Neural crest cell (in vitro differentiated cells): ENCODE data around the gene ANO1. TPM values are rescaled to one million over a fixed set of nuclear protein-coding genes. Genes with fewer than 3 reads are reported as not detected.

Source experiments
- DNase-seq: peaks from one replicate; pipeline ENCODE4 v3.0.0; 2021; ENCODE audit warnings: low read depth, mixed read lengths, low spot score
- H3K27ac Mint-ChIP-seq: one replicate; pipeline ENCODE4 v1.8.0; 2021; ENCODE audit warnings: mild to moderate bottlenecking, mixed read lengths; ENCODE audit not compliant: unreplicated experiment
- H3K27me3 Mint-ChIP-seq: 2 replicates; pipeline ENCODE4 v1.8.0; 2021; ENCODE audit warnings: low read depth, mild to moderate bottlenecking, mixed read lengths
- H3K36me3 Mint-ChIP-seq: 2 replicates; pipeline ENCODE4 v1.8.0; 2021; ENCODE audit warnings: low read depth, mild to moderate bottlenecking, mixed read lengths
- H3K4me1 Mint-ChIP-seq: 2 replicates; pipeline ENCODE4 v1.8.0; 2021; ENCODE audit warnings: mixed read lengths
- H3K4me3 Mint-ChIP-seq: one replicate; pipeline ENCODE4 v1.8.0; 2021; ENCODE audit warnings: mild to moderate bottlenecking, mixed read lengths
- H3K9me3 Mint-ChIP-seq: 2 replicates; pipeline ENCODE4 v1.8.0; 2021; ENCODE audit warnings: mixed read lengths
- long read RNA-seq: library from polyadenylated mRNA; unstranded; transcript quantifications from one replicate; pipeline ENCODE4 v2.0.0, GENCODE V29; 2020
- total RNA-seq: library from RNA; stranded (reverse); gene quantifications from 2 replicates; pipeline ENCODE4 v1.2.1, GENCODE V29; 2021
- TF ChIP-seq, protein P1 (sequence below): fragments of 200-600 bp; sonication (generic); conservative IDR thresholded peaks from 2 replicates; pipeline ENCODE4 v1.5.0; 2021; ENCODE audit warnings: antibody characterized with exemption, mild to moderate bottlenecking

ANO1 gene
- total RNA-seq = 0.27 TPM in 1 of 2 replicates, not detected in the other
- long read RNA-seq, partial matches to known transcripts = 0 of 1 reads
- long read RNA-seq, other reads (novel, unspliced or antisense) = 1 of 1 reads

DNA sequence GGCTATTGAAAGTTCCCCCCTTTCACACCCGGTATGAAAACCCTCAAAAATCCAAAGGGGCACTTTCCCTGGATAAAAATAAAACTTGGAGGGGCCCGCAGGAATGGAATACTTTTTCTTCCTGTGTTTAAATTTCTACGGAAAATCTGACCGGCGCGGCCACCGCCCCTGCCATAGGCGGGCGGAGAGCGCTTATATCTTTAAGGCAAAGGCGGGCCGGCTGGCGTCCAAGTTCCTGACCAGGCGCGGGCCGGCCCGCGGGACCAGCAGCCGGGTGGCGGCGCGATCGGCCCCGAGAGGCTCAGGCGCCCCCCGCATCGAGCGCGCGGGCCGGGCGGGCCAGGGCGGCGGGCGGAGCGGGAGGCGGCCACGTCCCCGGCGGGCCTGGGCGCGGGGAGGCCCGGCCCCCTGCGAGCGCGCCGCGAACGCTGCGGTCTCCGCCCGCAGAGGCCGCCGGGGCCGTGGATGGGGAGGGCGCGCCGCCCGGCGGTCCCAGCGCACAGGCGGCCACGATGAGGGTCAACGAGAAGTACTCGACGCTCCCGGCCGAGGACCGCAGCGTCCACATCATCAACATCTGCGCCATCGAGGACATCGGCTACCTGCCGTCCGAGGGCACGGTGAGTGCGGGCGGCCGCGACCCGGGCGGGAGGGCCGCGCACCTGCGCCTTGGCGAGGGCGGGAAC is at the start of gene ANO1:
Gene ANO1 (plus strand): TSS at position 223 of the 686 bp plus-strand sequence. CDS start 290 bp downstream, at position 513.
- peaks cover 89% of the 10 kb centered on the region for H3K27me3 Mint-ChIP-seq
- H3K9me3 Mint-ChIP-seq = no peaks in the 10 kb centered on the region
- no peak within 1 kb of the TSS for H3K27ac Mint-ChIP-seq
- no peaks in the 10 kb centered on the region for H3K36me3 Mint-ChIP-seq
- no peak within 1 kb of the TSS for H3K4me3 Mint-ChIP-seq
- TF ChIP-seq, protein P1, sequence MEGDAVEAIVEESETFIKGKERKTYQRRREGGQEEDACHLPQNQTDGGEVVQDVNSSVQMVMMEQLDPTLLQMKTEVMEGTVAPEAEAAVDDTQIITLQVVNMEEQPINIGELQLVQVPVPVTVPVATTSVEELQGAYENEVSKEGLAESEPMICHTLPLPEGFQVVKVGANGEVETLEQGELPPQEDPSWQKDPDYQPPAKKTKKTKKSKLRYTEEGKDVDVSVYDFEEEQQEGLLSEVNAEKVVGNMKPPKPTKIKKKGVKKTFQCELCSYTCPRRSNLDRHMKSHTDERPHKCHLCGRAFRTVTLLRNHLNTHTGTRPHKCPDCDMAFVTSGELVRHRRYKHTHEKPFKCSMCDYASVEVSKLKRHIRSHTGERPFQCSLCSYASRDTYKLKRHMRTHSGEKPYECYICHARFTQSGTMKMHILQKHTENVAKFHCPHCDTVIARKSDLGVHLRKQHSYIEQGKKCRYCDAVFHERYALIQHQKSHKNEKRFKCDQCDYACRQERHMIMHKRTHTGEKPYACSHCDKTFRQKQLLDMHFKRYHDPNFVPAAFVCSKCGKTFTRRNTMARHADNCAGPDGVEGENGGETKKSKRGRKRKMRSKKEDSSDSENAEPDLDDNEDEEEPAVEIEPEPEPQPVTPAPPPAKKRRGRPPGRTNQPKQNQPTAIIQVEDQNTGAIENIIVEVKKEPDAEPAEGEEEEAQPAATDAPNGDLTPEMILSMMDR = no peak
- no peak for DNase-seq
- H3K4me1 Mint-ChIP-seq = no peaks in the 10 kb centered on the region

DNA sequence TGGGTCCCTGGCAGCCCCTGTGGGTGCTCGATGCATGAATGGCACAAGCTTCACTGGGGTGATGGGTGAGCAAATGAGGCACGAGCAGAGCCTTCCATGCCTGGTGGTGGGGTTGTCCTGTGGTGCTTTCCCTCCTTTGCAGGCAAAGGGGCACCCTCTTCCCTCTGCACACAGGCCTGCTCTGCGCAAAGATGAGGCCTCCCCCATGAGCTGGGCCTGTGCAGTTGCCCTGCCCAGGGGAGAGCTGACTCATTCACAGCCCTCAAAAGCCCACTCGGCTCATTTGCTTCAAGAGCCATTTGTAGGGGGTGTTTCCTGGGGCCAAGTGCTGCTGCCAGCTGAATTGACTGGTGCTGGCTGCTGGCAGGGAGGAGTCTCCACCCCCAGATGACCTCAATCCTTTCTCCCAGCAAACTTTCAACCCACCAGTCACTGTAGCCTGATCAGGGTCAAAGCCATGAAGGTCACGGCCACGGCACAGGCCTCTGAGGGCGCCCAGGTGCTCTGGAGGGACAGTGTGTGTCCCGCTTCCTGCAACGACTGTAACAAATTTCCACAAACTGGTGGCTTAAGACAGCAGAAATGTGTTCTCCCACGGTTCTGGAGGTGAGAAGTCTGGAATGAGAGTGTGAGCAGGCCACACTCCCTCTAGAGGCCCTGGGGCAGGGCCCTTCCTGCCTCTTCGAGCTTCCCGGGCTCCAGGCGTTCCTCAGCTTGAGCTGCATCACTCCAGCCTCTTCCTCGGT is 48.8 kb upstream of the ANO1 start:
- Mint-ChIP-seq H3K36me3 (no peaks in the 10 kb centered on the region), H3K9me3 (no peaks in the 10 kb centered on the region), H3K27me3 (peaks cover 17% of the 10 kb centered on the region), H3K27ac (no peak overlapping the region), H3K4me3 (no peak overlapping the region), H3K4me1 (peaks cover 11% of the 10 kb centered on the region)
- TF ChIP-seq, protein P1 = no peak
- no peak for DNase-seq

DNA sequence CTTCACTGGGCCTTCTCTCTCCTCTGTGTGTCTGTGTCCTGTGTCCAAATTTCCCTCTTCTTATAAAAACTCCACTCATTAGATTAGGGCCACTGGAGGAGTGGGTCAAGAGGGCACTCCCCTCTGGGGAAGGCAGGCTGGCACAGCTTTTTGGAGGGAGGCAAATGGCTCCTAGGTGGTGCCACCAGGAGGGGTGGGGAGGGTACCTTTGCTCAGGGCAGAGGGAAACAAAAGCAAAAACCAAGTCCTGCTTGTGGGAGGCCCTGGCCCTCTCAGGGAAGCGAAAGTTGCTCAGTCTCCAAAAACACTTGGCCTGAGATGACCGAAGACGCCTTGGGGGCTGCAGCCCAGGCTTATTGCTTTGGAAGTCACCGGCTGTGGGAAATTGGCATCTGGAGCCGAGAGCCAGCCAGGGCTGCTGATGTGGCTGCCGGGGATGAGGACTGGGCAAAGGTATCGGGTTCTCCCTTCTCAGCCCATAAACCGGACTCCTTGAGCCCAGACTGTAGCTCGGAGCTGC is 48.2 kb upstream of the ANO1 start:
- H3K4me1 Mint-ChIP-seq = peaks cover 11% of the 10 kb centered on the region
- no peak overlapping the region for H3K4me3 Mint-ChIP-seq
- DNase-seq = no peak
- TF ChIP-seq, protein P1 = no peak
- no peak overlapping the region for H3K27ac Mint-ChIP-seq
- no peaks in the 10 kb centered on the region for H3K9me3 Mint-ChIP-seq
- H3K27me3 Mint-ChIP-seq = peaks cover 19% of the 10 kb centered on the region
- H3K36me3 Mint-ChIP-seq = no peaks in the 10 kb centered on the region

DNA sequence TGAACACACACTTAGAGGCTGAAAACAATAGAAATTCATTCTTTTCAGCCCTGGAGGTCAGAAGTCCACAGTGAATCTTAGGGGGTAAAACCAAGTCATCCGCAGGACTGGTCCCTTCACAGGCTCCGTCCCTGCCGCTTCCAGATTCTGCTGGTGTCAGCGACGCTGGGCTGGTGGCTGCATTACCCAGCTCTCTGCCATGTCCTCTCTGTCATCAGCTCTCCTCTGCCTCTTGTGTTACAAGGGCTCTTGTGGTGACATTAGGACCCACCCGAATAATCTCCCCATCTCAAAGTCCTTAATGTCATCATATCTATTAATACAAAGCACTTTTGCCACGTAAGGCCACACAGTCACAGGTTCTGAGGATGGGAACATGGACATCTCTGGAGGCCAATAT is 47.7 kb upstream of the ANO1 start:
- TF ChIP-seq, protein P1 = no peak
- DNase-seq = no peak
- Mint-ChIP-seq H3K36me3 (no peaks in the 10 kb centered on the region), H3K9me3 (no peaks in the 10 kb centered on the region), H3K27ac (no peak overlapping the region), H3K27me3 (peaks cover 19% of the 10 kb centered on the region), H3K4me3 (no peak overlapping the region), H3K4me1 (peaks cover 11% of the 10 kb centered on the region)

DNA sequence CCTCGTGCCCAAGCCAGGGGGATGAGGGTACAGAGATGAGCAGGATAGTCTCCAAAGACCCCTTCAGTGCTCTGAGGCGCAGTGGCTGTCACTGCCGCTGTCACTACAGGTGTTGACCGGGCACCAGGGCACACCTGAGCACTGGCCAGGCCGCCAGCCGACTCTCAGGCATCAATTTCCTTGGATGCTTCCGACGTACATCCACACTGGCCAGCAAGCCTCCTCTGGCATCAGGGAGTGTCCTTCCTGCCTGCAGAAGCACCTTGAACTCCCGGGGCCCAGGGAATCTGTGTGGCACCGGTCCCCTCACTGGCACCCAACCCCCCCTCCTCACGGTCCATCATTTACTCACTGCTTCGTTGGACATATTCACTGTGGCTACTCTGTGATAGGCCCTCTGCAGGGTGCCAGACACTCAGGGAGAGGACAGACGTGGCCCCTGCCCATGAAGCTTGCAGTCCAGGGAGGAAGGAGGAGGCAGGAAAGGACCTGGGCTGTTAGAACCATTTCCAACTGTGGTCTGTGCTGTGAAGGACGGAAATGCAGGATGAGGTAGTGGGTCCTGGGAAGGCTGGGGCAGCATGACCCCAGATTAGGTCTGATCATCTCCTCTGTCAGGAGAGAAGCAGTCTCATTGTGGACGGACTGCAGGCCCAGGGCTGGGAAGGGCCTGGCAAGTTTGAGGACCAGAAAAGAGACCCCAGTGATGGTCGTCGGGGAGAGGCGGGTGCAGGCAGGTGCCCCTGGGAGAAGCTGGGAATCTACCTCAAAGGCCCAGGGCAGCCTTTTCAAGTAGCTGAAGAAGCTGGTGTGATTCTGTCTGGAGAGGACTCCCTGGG is 46.3 kb upstream of the ANO1 start:
- Mint-ChIP-seq H3K4me3 (no peak overlapping the region), H3K27me3 (peaks cover 19% of the 10 kb centered on the region), H3K4me1 (peaks cover 11% of the 10 kb centered on the region), H3K27ac (peak overlapping the region; percentile 67), H3K36me3 (no peaks in the 10 kb centered on the region), H3K9me3 (no peaks in the 10 kb centered on the region)
- no peak for DNase-seq
- TF ChIP-seq, protein P1 = no peak
